H7 (cell line): ENCODE measurements around the gene CNIH3. TPM values are rescaled to one million over a fixed set of nuclear protein-coding genes. Genes with fewer than 3 reads are reported as not detected.
"Not testable (repeated sequence)": the region's sequence is repeated elsewhere in the genome, so short reads cannot be mapped to it uniquely, and the experiment has no call there.

ENCODE experiments used
- DNase-seq: peaks from one replicate; pipeline ENCODE4 v3.0.0; 2012
- H3K27me3 ChIP-seq: 2 replicates; pipeline ENCODE4 v1.6.0; 2011; ENCODE audit warnings: mild to moderate bottlenecking, low read length; ENCODE audit not compliant: control insufficient read depth, insufficient read depth
- H3K36me3 ChIP-seq: replicated peaks from 2 replicates; pipeline ENCODE4 v1.5.1; 2011; ENCODE audit warnings: low read length; ENCODE audit not compliant: control insufficient read depth, insufficient read depth
- H3K4me3 ChIP-seq: 2 replicates; pipeline ENCODE4 v1.5.1; 2011; ENCODE audit warnings: low read depth, mild to moderate bottlenecking, control low read depth, low read length, moderate library complexity; ENCODE audit not compliant: insufficient read depth
- total RNA-seq: library from RNA; depleted of rRNA; stranded (reverse); fragments of >200 nt; shearing (Covaris generic); gene quantifications from 2 replicates; pipeline ENCODE4 v1.2.3, GENCODE V29; 2014

CNIH3 gene
- total RNA-seq, 1 experiment from 2014 or later, result 4.9 TPM

- no peaks in the 10 kb centered on the region for H3K36me3 ChIP-seq
- peak; percentile 69 for DNase-seq
- no peak overlapping the region for H3K4me3 ChIP-seq
- no peaks in the 10 kb centered on the region for H3K27me3 ChIP-seq
These were observed 84.9 kb downstream of the CNIH3 start for GRCh38 chr1:224700918-224701531.

- Histone ChIP-seq H3K36me3 (no peaks in the 10 kb centered on the region), H3K4me3 (no peak overlapping the region), H3K27me3 (no peaks in the 10 kb centered on the region)
- DNase-seq, result no peak
These were observed 87.6 kb downstream of the CNIH3 start for GRCh38 chr1:224703702-224704101.

GRCh38 chr1:224704107-224704735 lies 88.1 kb downstream of the CNIH3 start:
- H3K27me3 ChIP-seq, result no peaks in the 10 kb centered on the region
- H3K4me3 ChIP-seq, result no peak overlapping the region
- DNase-seq, result no peak
- H3K36me3 ChIP-seq, result no peaks in the 10 kb centered on the region

- DNase-seq, result no peak
- Histone ChIP-seq H3K4me3 (no peak overlapping the region), H3K27me3 (no peaks in the 10 kb centered on the region), H3K36me3 (no peaks in the 10 kb centered on the region)
These were observed 89.5 kb downstream of the CNIH3 start for GRCh38 chr1:224705578-224705977.

- DNase-seq, result no peak
- Histone ChIP-seq H3K36me3 (no peaks in the 10 kb centered on the region), H3K4me3 (no peak overlapping the region), H3K27me3 (no peaks in the 10 kb centered on the region)
These were observed 92.0 kb downstream of the CNIH3 start for GRCh38 chr1:224707843-224708725.

GRCh38 chr1:224710196-224710595 lies 94.1 kb downstream of the CNIH3 start:
- DNase-seq, result no peak
- no peak overlapping the region for H3K4me3 ChIP-seq
- no peaks in the 10 kb centered on the region for H3K36me3 ChIP-seq
- no peaks in the 10 kb centered on the region for H3K27me3 ChIP-seq

- H3K4me3 ChIP-seq, H3K27me3 ChIP-seq, DNase-seq, H3K36me3 ChIP-seq: not testable (repeated sequence)
These were observed 95.2 kb downstream of the CNIH3 start for GRCh38 chr1:224711231-224711756.

GRCh38 chr1:224711876-224712275 lies 95.8 kb downstream of the CNIH3 start:
- no peaks in the 10 kb centered on the region for H3K27me3 ChIP-seq
- no peak for DNase-seq
- H3K36me3 ChIP-seq, result no peaks in the 10 kb centered on the region
- H3K4me3 ChIP-seq, result no peak overlapping the region

GRCh38 chr1:224713228-224713627 lies 97.1 kb downstream of the CNIH3 start:
- no peak overlapping the region for H3K4me3 ChIP-seq

GRCh38 chr1:224714553-224714952 lies 98.4 kb downstream of the CNIH3 start:
- Histone ChIP-seq H3K27me3 (no peaks in the 10 kb centered on the region), H3K4me3 (no peak overlapping the region), H3K36me3 (no peaks in the 10 kb centered on the region)
- no peak for DNase-seq

More at GRCh38 chr1:224713228-224713627, 97.1 kb downstream of the CNIH3 start:
- H3K36me3 ChIP-seq, result no peaks in the 10 kb centered on the region
- no peak for DNase-seq
- H3K27me3 ChIP-seq, result no peaks in the 10 kb centered on the region

GRCh38 chr1:224718470-224719053 lies 102.4 kb downstream of the CNIH3 start:
- DNase-seq, result no peak
- Histone ChIP-seq H3K36me3 (no peaks in the 10 kb centered on the region), H3K4me3 (no peak overlapping the region), H3K27me3 (no peaks in the 10 kb centered on the region)

- Histone ChIP-seq H3K4me3 (no peak overlapping the region), H3K27me3 (no peaks in the 10 kb centered on the region), H3K36me3 (no peaks in the 10 kb centered on the region)
- DNase-seq, result no peak
These were observed 103.6 kb downstream of the CNIH3 start for GRCh38 chr1:224719716-224720115.

- Histone ChIP-seq H3K27me3 (no peaks in the 10 kb centered on the region), H3K4me3 (no peak overlapping the region), H3K36me3 (no peaks in the 10 kb centered on the region)
- peak; percentile 36 for DNase-seq
These were observed 104.1 kb downstream of the CNIH3 start for GRCh38 chr1:224720216-224720615.

GRCh38 chr1:224721000-224721399 lies 104.9 kb downstream of the CNIH3 start:
- no peak overlapping the region for H3K4me3 ChIP-seq

More at GRCh38 chr1:224721000-224721399, 104.9 kb downstream of the CNIH3 start:
- DNase-seq, result no peak
- no peaks in the 10 kb centered on the region for H3K36me3 ChIP-seq
- no peaks in the 10 kb centered on the region for H3K27me3 ChIP-seq
